Stimulated activated CD4-positive, alpha-beta T cell treated with anti-CD3 and anti-CD28 coated beads, Interleukin-2, amount 100 ng/mL, for 24 hours (primary cell): Measurements from ENCODE around the gene RSF1.

ENCODE experiments used
- DNase-seq, 2 donors: peaks; one replicate each; pipeline ENCODE4 v3.0.0-alpha.2; 2020

Gene RSF1

DNA sequence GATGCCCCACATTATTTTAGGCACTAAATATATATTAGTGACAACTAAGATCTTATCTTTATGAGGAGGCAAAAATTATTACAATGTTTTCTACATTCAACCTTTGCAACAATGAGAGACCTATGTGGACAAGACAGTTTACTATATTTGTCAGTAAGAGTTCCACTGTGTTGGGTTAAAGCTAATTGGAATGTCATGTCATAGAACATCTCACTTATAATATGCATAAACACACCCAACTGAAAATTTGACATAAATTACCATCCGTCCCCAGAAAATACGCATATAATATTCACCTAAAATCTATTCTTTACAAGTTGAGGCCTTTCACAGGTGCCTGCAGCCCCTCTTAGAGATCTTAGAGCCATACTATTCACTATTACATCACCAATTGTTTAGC is 84.0 kb downstream of the RSF1 start:
- DNase-seq: no peak

GRCh38 chr11:77734890-77735289 is 85.6 kb downstream of the RSF1 start:
- DNase-seq: no peak

DNA sequence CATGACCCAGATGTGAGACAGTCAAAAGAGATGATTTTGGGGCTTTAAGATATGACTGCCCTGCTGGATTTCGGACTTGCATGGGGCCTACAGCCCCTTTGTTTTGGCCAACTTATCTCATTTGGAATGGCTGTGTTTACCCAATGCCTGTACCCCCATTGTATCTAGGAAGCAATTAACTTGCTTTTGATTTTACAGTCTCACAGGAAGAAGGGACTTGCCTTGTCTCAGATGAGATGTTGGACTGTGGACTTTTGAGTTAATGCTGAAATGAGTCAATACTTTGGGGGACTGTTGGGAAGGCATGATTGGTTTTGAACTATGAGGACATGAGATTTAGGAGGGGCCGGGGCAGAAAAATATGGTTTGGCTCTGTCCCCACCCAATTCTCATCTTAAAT is 88.4 kb downstream of the RSF1 start:
- DNase-seq: no peak

GRCh38 chr11:77730789-77731188 is 89.7 kb downstream of the RSF1 start:
- no peak for DNase-seq

DNA sequence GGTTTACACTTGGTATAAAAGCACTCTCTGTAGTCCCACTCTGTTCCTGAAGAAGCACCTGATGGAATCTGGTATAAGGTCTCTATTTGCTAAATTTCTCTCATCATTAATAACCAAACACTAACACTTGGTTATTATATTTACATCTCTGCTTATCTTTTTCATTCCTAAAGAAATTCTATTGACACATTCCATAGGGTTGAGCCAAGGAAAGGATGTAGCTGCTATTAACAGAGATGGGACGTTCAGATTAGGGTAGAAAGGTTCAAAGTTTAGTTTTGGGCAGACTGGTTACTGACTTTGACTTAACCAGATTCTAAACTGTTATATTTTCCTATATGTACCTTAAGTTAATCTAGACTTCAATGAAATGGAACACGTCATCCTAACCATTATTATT is 91.5 kb downstream of the RSF1 start:
- no peak for DNase-seq

- no peak for DNase-seq
Observed at GRCh38 chr11:77728203-77728786, 92.2 kb downstream of the RSF1 start.

- no peak for DNase-seq
Observed at GRCh38 chr11:77726524-77726923, 94.0 kb downstream of the RSF1 start.

DNA sequence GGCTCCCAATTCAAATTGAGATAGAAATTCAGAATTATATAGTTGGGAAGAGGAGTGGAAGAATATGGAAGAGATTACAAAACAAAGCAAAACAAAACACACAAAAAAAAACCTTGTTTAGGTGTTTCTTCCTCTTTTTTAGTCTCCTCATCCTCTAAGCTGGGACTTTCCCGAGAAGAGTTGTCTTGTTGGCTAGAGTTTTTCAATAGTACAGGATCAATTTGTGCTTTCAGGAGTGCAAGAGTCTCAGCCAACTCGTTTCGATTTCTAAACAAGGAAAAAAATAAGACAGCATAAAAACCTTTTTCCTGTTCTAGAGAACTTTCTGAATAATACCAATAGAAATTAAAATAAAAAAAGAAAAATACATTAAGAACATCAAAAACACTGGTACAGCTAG is 95.1 kb downstream of the RSF1 start:
- DNase-seq: no peak

GRCh38 chr11:77724636-77725035 is 95.9 kb downstream of the RSF1 start:
- no peak for DNase-seq

GRCh38 chr11:77723024-77723423 is 97.5 kb downstream of the RSF1 start:
- no peak for DNase-seq

GRCh38 chr11:77710358-77710757 is 110.2 kb downstream of the RSF1 start:
- no peak for DNase-seq

GRCh38 chr11:77705876-77706579 is 114.5 kb downstream of the RSF1 start:
- DNase-seq: no peak

DNA sequence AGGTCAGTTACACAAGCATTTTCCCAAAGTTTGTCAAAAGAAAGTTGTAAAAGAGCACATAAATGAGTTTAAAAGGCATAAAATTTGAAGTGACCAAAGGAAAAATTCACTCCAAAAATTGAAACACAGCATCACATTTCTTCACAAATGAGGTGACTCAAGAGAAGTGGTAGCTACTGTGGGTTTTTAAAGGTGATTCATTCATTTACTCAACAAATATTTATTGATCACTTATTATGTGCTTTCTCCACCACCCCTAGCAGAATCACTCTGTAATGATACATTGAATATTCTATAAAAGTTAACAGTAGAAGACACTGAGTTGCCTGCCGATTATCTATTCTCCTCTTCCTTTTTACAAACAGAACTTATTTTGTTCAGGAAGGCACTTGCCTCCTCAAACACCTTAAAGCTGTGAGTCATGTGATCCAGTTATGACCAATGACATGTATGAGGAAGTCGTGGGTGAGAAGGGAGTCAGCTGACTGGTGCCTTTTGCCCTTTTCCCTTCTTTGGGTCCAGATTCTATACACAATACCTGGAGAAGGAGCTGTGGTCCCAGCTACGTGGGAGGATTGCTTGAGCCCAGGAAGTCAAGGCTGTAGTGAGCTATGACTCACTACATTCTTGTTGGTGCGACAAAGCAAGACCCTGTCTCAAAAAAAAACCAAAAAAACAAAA is 115.2 kb downstream of the RSF1 start:
- peak in 1 of 2 donors; percentile 5 for DNase-seq

DNA sequence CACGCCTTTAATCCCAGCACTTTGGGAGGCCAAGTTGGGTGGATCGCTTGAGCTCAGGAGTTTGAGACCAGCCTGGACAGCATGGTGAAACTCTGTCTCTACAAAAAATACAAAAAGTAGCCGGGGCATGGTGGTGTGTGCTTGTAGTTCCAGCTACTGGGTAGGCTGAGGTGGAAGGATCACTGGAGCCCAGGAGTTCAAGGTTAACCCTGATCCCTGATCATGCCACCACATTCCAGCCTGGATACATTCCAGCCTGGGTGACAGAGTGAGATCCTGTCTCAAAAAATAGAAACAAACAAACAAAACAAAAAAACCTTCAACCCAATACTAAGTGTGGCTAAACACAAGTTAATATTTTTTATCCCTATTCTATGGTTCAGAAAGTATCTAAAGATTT is 116.5 kb downstream of the RSF1 start:
- DNase-seq: no peak

DNA sequence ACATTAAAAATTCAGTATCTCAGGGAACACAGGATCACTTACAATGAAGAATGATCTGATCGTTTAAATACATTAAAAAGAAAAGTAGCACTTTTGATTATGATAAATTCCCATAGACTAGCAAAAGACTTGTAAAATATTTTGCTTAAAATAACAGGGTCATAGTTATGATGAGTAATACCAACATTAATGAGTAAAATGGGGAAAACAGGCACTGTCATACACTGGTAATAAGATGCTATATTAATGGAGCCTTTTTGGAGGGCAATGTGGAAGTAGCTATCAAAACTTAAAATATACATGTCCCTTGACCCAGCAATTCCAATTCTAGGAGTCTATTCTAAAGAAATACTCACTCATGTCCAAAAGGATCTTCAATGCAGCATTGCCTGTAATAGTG is 121.1 kb downstream of the RSF1 start:
- no peak for DNase-seq

- no peak for DNase-seq
Observed at GRCh38 chr11:77698896-77699295, 121.6 kb downstream of the RSF1 start.

DNA sequence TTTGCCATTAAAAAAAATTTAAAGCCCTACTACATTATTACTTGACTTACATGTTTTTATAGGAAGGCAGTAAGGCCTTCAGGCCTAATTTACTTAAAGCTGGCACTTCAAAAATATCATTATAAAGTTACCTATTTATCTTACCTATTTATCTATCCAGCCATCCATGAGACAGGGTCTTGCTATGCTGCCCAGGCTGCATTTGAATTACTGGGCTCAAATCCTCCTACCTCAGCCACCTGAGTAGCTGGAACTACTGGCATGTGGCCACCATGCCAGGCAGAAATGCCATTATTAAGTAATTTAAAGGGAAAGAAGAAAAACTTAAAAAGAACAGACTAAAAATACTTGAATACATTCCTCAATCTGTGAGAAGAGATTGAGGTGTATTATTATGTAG is 122.7 kb downstream of the RSF1 start:
- no peak for DNase-seq

DNA sequence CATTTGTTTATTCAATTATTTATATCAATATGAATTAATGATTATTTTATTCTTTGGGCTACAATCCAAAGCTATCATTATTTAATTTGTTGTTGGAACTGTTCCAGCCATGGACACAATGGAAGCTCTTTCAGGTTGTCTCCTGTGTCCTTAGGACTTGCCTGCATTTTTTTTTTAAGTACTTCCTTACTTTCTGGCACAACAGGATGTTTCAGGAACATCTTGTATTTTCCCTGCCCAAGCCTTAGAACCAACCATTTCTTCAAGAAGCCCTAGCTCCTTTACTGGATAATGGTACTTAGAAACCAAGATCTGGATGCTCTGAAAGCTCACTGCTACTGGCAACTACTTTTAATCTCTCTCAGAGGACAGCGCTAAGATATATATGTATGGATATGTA is 125.1 kb downstream of the RSF1 start:
- no peak for DNase-seq

GRCh38 chr11:77690649-77691048 is 129.9 kb downstream of the RSF1 start:
- no peak for DNase-seq

GRCh38 chr11:77687088-77687487 is 133.4 kb downstream of the RSF1 start:
- DNase-seq: no peak

- no peak for DNase-seq
Observed at GRCh38 chr11:77677138-77677537, 143.4 kb downstream of the RSF1 start.

DNA sequence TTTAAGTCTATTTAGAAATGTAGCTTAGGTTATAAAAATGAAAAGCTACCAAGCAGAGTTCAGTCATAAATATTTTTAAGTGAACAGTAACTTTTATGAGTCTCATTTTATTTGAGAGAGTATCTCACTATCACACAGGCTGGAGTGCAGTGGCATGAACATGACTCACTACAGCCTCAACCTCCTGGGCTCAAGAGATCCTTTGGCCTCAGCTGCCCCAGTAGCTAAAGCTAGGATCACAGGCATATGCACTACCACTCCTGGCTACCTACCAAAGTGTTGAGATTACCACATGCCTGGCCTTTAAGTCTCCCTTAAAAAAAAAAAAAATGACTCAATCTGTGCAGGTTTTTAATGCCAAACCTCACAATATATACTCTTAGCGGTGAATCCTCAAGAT is 148.3 kb downstream of the RSF1 start:
- DNase-seq: no peak

GRCh38 chr11:77669848-77670511 is 150.5 kb downstream of the RSF1 start:
- DNase-seq: no peak

GRCh38 chr11:77668760-77669159 is 151.8 kb downstream of the RSF1 start:
- DNase-seq: no peak
